ENCODE data around the gene TUBA8. TPM values are rescaled to one million over a fixed set of nuclear protein-coding genes. Genes with fewer than 3 reads are reported as not detected.

The TUBA8 gene
- total and polyA plus RNA-seq, 8 donors: 3.1 to 4.1 (median 3.5) TPM; not detected in 5

DNA sequence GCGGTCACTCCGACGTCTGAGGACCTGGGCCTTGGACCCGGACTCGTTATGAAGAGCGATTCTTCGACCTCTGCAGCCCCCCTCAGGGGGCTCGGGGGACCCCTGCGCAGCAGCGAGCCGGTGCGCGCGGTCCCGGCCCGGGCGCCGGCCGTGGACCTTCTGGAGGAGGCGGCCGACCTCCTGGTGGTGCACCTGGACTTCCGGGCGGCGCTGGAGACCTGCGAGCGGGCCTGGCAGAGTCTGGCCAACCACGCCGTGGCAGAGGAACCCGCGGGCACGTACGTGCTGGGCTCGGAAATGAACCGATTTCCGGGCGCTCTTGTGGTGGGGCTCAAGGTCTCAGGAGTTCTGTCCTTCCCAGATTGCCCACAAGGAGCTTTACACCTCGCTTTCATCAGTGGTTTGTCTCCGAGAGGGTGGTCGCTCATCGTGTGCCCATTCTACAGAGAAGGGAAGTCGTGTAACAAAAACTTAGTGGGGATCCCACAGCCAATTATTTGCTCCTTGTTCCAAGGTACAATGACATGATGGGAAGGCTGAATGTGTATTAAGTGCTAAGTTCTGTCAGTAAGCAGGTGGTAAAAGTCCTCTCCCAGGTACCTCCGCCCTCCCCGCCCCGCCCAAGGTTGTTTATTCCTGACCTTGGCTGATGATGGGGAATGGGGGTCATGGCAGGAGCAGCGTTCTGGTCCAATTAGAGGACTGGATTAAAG lies 32.1 kb upstream of the TUBA8 start:
- Histone ChIP-seq H3K36me3 (peaks cover 15 to 43% (median 41%) of the 10 kb centered on the region in 4 donors), H3K4me3 (peak overlapping the region; percentile 73 to 95 (median 85)), H3K27me3 (no peaks in the 10 kb centered on the region), H3K4me1 (peaks cover 22 to 52% (median 37%) of the 10 kb centered on the region in 4 donors), H3K9me3 (no peaks in the 10 kb centered on the region), H3K27ac (peak overlapping the region; percentile 82 to 89 (median 89))
- WGBS, 5 donors: 4 to 22% (median 5%) methylated on average over 10 to 45 of the region's 45 CpGs
- TF ChIP-seq POLR2AphosphoS5 (IDR thresholded peaks at IDR 0.05) (no peak), POLR2A (IDR thresholded peaks at IDR 0.05) (no peak), EP300 (IDR thresholded peaks at IDR 0.05) (no peak)
- TF ChIP-seq, protein P1, sequence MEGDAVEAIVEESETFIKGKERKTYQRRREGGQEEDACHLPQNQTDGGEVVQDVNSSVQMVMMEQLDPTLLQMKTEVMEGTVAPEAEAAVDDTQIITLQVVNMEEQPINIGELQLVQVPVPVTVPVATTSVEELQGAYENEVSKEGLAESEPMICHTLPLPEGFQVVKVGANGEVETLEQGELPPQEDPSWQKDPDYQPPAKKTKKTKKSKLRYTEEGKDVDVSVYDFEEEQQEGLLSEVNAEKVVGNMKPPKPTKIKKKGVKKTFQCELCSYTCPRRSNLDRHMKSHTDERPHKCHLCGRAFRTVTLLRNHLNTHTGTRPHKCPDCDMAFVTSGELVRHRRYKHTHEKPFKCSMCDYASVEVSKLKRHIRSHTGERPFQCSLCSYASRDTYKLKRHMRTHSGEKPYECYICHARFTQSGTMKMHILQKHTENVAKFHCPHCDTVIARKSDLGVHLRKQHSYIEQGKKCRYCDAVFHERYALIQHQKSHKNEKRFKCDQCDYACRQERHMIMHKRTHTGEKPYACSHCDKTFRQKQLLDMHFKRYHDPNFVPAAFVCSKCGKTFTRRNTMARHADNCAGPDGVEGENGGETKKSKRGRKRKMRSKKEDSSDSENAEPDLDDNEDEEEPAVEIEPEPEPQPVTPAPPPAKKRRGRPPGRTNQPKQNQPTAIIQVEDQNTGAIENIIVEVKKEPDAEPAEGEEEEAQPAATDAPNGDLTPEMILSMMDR (IDR thresholded peaks at IDR 0.05): no peak
- DNase-seq: peak; percentile 60 to 76
- intact Hi-C loops (cut with DNase I; ENCODE audit: low total_unique reads): loop anchor here (10.0 kb wide), 1 partner anchor 84 kb away; no protein-coding TSS in a partner anchor

DNA sequence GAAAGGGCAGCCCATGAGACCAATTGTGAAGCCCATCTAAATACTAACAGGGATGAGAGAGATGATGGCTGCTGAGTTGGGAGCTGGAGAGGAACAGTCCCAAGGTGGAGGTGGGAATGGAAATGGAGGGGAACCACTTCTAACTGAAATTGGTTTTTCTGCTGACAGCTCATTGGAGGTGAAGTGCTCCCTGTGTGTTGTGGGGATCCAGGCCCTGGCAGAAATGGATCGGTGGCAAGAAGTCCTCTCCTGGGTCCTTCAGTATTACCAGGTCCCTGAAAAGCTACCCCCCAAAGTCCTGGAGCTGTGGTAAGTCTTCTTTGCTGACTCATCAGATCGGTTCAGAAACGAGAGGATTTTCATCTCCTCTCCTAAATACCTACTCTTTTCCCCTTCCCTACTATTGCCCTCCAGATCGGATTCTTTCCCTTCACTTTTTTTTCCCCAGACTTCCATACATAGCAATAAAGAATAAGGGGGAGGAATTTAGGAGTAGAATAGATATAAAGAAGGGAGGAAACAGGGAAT lies 30.8 kb upstream of the TUBA8 start:
- WGBS, 5 donors: 55 to 77% (median 67%) methylated on average over 4 of the region's 4 CpGs
- Histone ChIP-seq H3K27ac (peak overlapping the region in 1 of 5 donors; percentile 89), H3K36me3 (peaks cover 24 to 56% (median 54%) of the 10 kb centered on the region in 4 donors), H3K4me3 (peak overlapping the region in 1 of 4 donors; percentile 95), H3K4me1 (peaks cover 22 to 53% (median 37%) of the 10 kb centered on the region in 4 donors), H3K9me3 (no peaks in the 10 kb centered on the region), H3K27me3 (no peaks in the 10 kb centered on the region)
- intact Hi-C loops (cut with DNase I; ENCODE audit: low total_unique reads): loop anchor here (10.0 kb wide), 1 partner anchor 85 kb away; no protein-coding TSS in a partner anchor
- no peak for DNase-seq
- no peak for TF ChIP-seq POLR2AphosphoS5 (IDR thresholded peaks at IDR 0.05)
- TF ChIP-seq, protein P1 (IDR thresholded peaks at IDR 0.05): no peak
- TF ChIP-seq POLR2A (IDR thresholded peaks at IDR 0.05): no peak
- no peak for TF ChIP-seq EP300 (IDR thresholded peaks at IDR 0.05)

DNA sequence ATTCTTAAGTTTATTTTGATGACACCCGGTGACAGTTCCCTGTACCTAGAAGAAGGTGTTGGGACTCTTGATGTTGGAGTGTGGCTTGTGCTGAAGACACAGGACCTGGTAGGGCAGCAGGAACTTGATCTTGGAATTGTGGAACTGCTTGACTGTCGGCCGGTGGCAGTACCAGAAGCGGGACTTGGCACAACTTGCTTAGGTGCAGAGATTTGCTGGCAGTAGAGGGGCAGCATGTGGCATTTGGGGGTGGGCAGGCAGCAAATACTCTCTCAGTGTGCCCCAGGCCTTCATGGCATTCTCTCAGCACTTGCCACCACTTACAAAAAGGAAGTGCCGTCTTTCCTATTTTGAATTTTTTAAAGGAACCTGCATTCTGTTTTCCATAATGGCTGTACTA lies 29.2 kb upstream of the TUBA8 start:
- DNase-seq: no peak
- intact Hi-C loops (cut with DNase I; ENCODE audit: low total_unique reads): no loop called here
- no peaks in the 10 kb centered on the region for H3K9me3 ChIP-seq
- 83 to 88% (median 86%) methylated on average over 5 of the region's 5 CpGs for WGBS, 5 donors
- peaks cover 39 to 72% (median 70%) of the 10 kb centered on the region in 4 donors for H3K36me3 ChIP-seq
- TF ChIP-seq POLR2A (IDR thresholded peaks at IDR 0.05) (no peak), EP300 (IDR thresholded peaks at IDR 0.05) (no peak), POLR2AphosphoS5 (IDR thresholded peaks at IDR 0.05) (no peak)
- TF ChIP-seq, protein P1 (IDR thresholded peaks at IDR 0.05): no peak
- no peak overlapping the region for H3K27ac ChIP-seq
- no peaks in the 10 kb centered on the region for H3K27me3 ChIP-seq
- peaks cover 20 to 44% (median 30%) of the 10 kb centered on the region in 4 donors for H3K4me1 ChIP-seq
- no peak overlapping the region for H3K4me3 ChIP-seq

DNA sequence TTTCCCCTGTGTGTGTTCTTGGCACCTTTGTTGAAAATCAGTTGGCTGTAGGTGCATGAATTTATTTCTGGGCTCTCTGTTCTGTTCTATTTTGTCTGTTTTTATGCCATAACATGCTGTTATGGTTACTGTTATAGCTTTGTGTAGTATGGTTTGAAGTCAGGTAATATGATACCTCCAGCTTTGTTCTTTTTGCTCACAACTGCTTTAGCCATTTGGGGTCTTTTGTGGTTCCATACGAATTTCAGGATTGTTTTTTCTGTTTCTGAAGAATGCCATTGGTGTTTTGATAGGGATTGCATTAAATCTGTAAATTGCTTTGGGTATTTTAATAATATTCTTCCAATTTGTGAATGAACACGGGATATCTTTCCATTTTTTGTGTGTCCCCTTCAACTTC lies 28.1 kb upstream of the TUBA8 start:
- no peak overlapping the region for H3K27ac ChIP-seq
- WGBS, 5 donors: 66 to 77% (median 71%) methylated on average over 2 of the region's 2 CpGs
- TF ChIP-seq EP300 (IDR thresholded peaks at IDR 0.05) (no peak), POLR2A (IDR thresholded peaks at IDR 0.05) (no peak), POLR2AphosphoS5 (IDR thresholded peaks at IDR 0.05) (no peak)
- TF ChIP-seq, protein P1 (IDR thresholded peaks at IDR 0.05): no peak
- no peaks in the 10 kb centered on the region for H3K9me3 ChIP-seq
- H3K4me3 ChIP-seq: no peak overlapping the region
- H3K36me3 ChIP-seq: peaks cover 46 to 83% (median 81%) of the 10 kb centered on the region in 4 donors
- intact Hi-C loops (cut with DNase I; ENCODE audit: low total_unique reads): no loop called here
- H3K4me1 ChIP-seq: peaks cover 11 to 34% (median 21%) of the 10 kb centered on the region in 4 donors
- H3K27me3 ChIP-seq: no peaks in the 10 kb centered on the region
- no peak for DNase-seq
